ENCODE results near the gene CFAP45.

The CFAP45 gene

DNA sequence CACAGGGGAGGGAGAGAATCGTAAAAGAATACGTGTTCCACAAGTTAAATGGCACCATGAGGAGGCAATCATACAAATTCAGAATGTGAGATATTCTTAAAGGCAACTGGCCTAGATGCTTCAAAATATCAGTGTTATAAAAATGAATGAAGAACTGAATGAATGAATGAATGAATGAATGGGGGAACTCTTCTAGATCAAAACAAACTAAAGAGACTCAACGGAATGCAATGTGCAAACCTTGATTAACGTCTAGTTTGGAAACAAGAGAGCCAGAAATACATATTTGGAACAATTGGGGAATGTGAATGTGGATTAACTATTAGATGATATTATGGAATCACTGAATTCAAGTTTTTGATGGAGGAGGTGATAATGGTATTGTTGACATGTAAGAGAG lies 16.8 kb downstream of the CFAP45 start:
- Histone ChIP-seq H4K91ac (ENCODE audit: low read length) (no peak overlapping the region), H2BK12ac (ENCODE audit: low read length in 2 of 2) (peak overlapping the region in 1 of 2 experiments; percentile 4), H3K18ac (ENCODE audit: low read depth in 1 of 2, low read length in 2 of 2) (no peak overlapping the region), H3K27me3 (ENCODE audit: control insufficient read depth in 1 of 2, insufficient read depth in 1 of 2, low read length in 2 of 2) (no peaks in the 10 kb centered on the region), H4K8ac (ENCODE audit: low read length) (no peak overlapping the region), H3K23ac (ENCODE audit: low read length in 2 of 2) (no peak overlapping the region), H2BK120ac (ENCODE audit: low read depth, low read length) (no peak overlapping the region), H3K27ac (ENCODE audit: low read length, poor library complexity, severe bottlenecking) (no peak overlapping the region), H3K4me1 (ENCODE audit: control insufficient read depth, insufficient read depth, low read depth, low read length) (peaks cover 10% of the 10 kb centered on the region), H2BK5ac (ENCODE audit: low read depth, low read length, poor library complexity, severe bottlenecking) (no peak overlapping the region), H3K9me3 (ENCODE audit: control insufficient read depth, low read length) (no peaks in the 10 kb centered on the region), H3K4me2 (ENCODE audit: low read length, poor library complexity, severe bottlenecking) (no peak overlapping the region), H3K4me3 (ENCODE audit: insufficient read depth in 1 of 2, low read depth in 1 of 2, low read length in 2 of 2) (no peak overlapping the region), H3K79me1 (replicated peaks; ENCODE audit: low read length, poor library complexity, severe bottlenecking) (no peaks in the 10 kb centered on the region), H3K14ac (ENCODE audit: low read length in 2 of 2) (no peak overlapping the region), H2BK15ac (ENCODE audit: low read depth, poor library complexity, severe bottlenecking) (no peak overlapping the region), H2AFZ (ENCODE audit: low read depth, low read length) (no peak overlapping the region), H3K4ac (ENCODE audit: low read depth in 1 of 2, low read length in 2 of 2) (no peak overlapping the region), H3K9ac (ENCODE audit: low read length) (no peak overlapping the region), H3K36me3 (ENCODE audit: control insufficient read depth in 1 of 2, insufficient read depth in 2 of 2, low read depth in 1 of 2, low read length in 2 of 2) (no peaks in the 10 kb centered on the region), H2AK5ac (ENCODE audit: low read length, severe bottlenecking) (no peak overlapping the region)
- 97% methylated on average over 3 of the region's 4 CpGs for WGBS
- DNase-seq = no peak

DNA sequence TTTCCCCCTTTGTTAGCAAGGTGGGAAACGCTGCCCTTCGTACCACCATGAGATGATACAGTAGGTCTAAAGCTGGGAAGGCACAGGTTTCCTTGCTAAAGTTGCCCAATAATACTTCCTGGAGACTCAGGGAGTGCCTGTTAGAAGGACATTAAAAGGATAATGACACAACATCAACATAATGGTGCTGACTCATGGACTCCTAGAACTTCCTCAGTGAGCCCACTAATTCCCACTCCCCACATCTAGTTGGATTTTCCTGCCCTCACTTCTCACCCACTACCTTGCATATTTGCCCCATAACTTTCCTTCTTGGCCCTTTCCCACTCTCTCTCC lies 17.5 kb downstream of the CFAP45 start:
- Histone ChIP-seq H2AK5ac (ENCODE audit: low read length, severe bottlenecking) (peak overlapping the region; percentile 93), H4K8ac (ENCODE audit: low read length) (no peak overlapping the region), H2BK15ac (ENCODE audit: low read depth, poor library complexity, severe bottlenecking) (peak overlapping the region; percentile 44), H3K4ac (ENCODE audit: low read depth in 1 of 2, low read length in 2 of 2) (peak overlapping the region in 1 of 2 experiments; percentile 55), H3K4me3 (ENCODE audit: insufficient read depth in 1 of 2, low read depth in 1 of 2, low read length in 2 of 2) (peak overlapping the region in 1 of 2 experiments; percentile 14), H3K79me1 (replicated peaks; ENCODE audit: low read length, poor library complexity, severe bottlenecking) (no peaks in the 10 kb centered on the region), H3K36me3 (ENCODE audit: control insufficient read depth in 1 of 2, insufficient read depth in 2 of 2, low read depth in 1 of 2, low read length in 2 of 2) (no peaks in the 10 kb centered on the region), H2BK12ac (ENCODE audit: low read length in 2 of 2) (peak overlapping the region; percentile 47 to 56), H3K9ac (ENCODE audit: low read length) (peak overlapping the region; percentile 72), H2AFZ (ENCODE audit: low read depth, low read length) (no peak overlapping the region), H3K4me2 (ENCODE audit: low read length, poor library complexity, severe bottlenecking) (no peak overlapping the region), H2BK5ac (ENCODE audit: low read depth, low read length, poor library complexity, severe bottlenecking) (no peak overlapping the region), H3K4me1 (ENCODE audit: control insufficient read depth, insufficient read depth, low read depth, low read length) (peaks cover 10% of the 10 kb centered on the region), H3K9me3 (ENCODE audit: control insufficient read depth, low read length) (no peaks in the 10 kb centered on the region), H3K14ac (ENCODE audit: low read length in 2 of 2) (no peak overlapping the region), H3K27me3 (ENCODE audit: control insufficient read depth in 1 of 2, insufficient read depth in 1 of 2, low read length in 2 of 2) (no peaks in the 10 kb centered on the region), H3K27ac (ENCODE audit: low read length, poor library complexity, severe bottlenecking) (peak overlapping the region; percentile 79), H3K23ac (ENCODE audit: low read length in 2 of 2) (no peak overlapping the region), H2BK120ac (ENCODE audit: low read depth, low read length) (no peak overlapping the region), H4K91ac (ENCODE audit: low read length) (no peak overlapping the region), H3K18ac (ENCODE audit: low read depth in 1 of 2, low read length in 2 of 2) (no peak overlapping the region)
- DNase-seq = peak; percentile 70
- 94% methylated on average over 2 of the region's 2 CpGs for WGBS

DNA sequence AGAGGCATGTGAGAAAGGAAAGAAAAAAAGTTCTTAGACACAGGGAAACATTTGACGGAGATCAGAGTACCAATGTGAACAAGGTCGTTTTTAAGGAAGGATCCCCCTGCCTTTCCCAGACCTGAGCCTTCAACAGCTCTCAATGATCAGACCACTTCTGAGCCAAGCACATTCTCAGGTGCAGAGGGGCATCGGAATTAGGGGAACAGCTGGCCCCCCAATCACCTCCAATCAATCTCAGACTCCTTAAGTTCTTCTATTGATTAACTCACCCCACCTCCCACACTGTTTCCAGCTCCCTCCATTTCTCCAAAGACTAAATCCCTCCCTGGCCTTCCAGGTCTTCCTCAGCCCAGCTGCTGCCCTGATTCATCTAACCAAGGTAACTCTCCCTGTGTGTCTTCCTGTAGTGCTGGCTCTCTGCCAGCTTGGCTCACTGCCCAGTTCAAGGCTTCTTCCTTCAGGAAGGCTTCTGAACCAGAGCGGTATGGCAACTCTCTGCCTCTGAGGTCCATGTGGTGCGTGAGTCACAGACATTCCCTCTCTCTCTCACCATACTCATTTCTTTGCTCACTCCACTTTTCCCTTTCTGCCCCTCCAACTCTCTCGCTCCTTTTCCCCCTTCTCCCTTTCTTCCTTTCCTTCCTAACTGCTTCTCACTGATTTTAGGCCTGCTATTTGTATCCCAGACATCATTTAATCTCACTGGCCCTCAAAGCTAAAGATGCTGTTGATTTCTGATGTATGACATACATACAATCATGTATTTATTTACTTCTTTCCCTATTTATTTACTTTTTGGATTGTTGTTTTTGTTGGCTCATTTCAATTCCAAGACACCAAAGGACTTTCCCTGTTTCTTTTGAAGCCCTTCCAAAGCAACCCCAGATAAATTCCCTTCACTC lies 18.1 kb downstream of the CFAP45 start:
- no peak overlapping the region for H3K4me2 ChIP-seq (ENCODE audit: low read length, poor library complexity, severe bottlenecking)
- no peak overlapping the region for H2BK5ac ChIP-seq (ENCODE audit: low read depth, low read length, poor library complexity, severe bottlenecking)
- H3K9ac ChIP-seq (ENCODE audit: low read length) = peak overlapping the region; percentile 72
- H2AFZ ChIP-seq (ENCODE audit: low read depth, low read length) = no peak overlapping the region
- H3K27me3 ChIP-seq (ENCODE audit: control insufficient read depth in 1 of 2, insufficient read depth in 1 of 2, low read length in 2 of 2) = no peaks in the 10 kb centered on the region
- H3K14ac ChIP-seq (ENCODE audit: low read length in 2 of 2) = no peak overlapping the region
- H3K79me1 ChIP-seq (replicated peaks; ENCODE audit: low read length, poor library complexity, severe bottlenecking) = no peaks in the 10 kb centered on the region
- H3K4me1 ChIP-seq (ENCODE audit: control insufficient read depth, insufficient read depth, low read depth, low read length) = peaks cover 10% of the 10 kb centered on the region
- H2BK15ac ChIP-seq (ENCODE audit: low read depth, poor library complexity, severe bottlenecking) = peak overlapping the region; percentile 34
- H3K18ac ChIP-seq (ENCODE audit: low read depth in 1 of 2, low read length in 2 of 2) = peak overlapping the region in 1 of 2 experiments; percentile 48
- H3K23ac ChIP-seq (ENCODE audit: low read length in 2 of 2) = no peak overlapping the region
- peak; percentile 95 for DNase-seq
- peak overlapping the region; percentile 43 for H4K8ac ChIP-seq (ENCODE audit: low read length)
- peak overlapping the region; percentile 93 for H2AK5ac ChIP-seq (ENCODE audit: low read length, severe bottlenecking)
- peak overlapping the region in 1 of 2 experiments; percentile 14 for H3K4me3 ChIP-seq (ENCODE audit: insufficient read depth in 1 of 2, low read depth in 1 of 2, low read length in 2 of 2)
- peak overlapping the region; percentile 80 for H3K27ac ChIP-seq (ENCODE audit: low read length, poor library complexity, severe bottlenecking)
- H3K9me3 ChIP-seq (ENCODE audit: control insufficient read depth, low read length) = no peaks in the 10 kb centered on the region
- no peak overlapping the region for H2BK120ac ChIP-seq (ENCODE audit: low read depth, low read length)
- peak overlapping the region; percentile 78 for H4K91ac ChIP-seq (ENCODE audit: low read length)
- H2BK12ac ChIP-seq (ENCODE audit: low read length in 2 of 2) = peak overlapping the region; percentile 43 to 79
- H3K4ac ChIP-seq (ENCODE audit: low read depth in 1 of 2, low read length in 2 of 2) = no peak overlapping the region
- H3K36me3 ChIP-seq (ENCODE audit: control insufficient read depth in 1 of 2, insufficient read depth in 2 of 2, low read depth in 1 of 2, low read length in 2 of 2) = no peaks in the 10 kb centered on the region
- 53% methylated on average over 6 of the region's 6 CpGs for whole genome bisulfite sequencing

DNA sequence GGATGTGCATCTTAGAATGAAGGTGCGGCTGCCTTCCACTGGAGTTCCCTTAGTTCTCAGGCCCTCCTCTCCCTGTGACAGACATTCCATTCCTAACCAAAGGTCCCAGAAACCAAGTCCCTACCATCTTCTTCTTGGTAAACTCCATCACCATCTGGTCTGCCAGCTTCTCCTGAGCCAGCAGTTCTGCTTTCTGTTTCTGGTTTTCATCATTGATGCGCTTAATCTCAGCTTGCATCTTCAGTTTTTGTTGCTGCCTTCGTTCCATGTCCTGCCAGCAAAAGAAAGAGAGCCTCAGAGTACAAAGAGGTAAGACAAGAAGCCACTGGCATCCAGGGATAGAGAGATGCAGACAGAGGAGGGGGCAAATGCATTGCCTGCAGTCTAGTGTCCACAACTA lies 19.5 kb downstream of the CFAP45 start:
- H3K18ac ChIP-seq (ENCODE audit: low read depth in 1 of 2, low read length in 2 of 2) = peak overlapping the region in 1 of 2 experiments; percentile 34
- peak overlapping the region; percentile 15 to 38 for H2BK12ac ChIP-seq (ENCODE audit: low read length in 2 of 2)
- no peak overlapping the region for H3K4me2 ChIP-seq (ENCODE audit: low read length, poor library complexity, severe bottlenecking)
- H3K14ac ChIP-seq (ENCODE audit: low read length in 2 of 2) = no peak overlapping the region
- peaks cover 10% of the 10 kb centered on the region for H3K4me1 ChIP-seq (ENCODE audit: control insufficient read depth, insufficient read depth, low read depth, low read length)
- peak overlapping the region; percentile 72 for H2AK5ac ChIP-seq (ENCODE audit: low read length, severe bottlenecking)
- H3K27ac ChIP-seq (ENCODE audit: low read length, poor library complexity, severe bottlenecking) = no peak overlapping the region
- H4K91ac ChIP-seq (ENCODE audit: low read length) = no peak overlapping the region
- no peak overlapping the region for H3K4me3 ChIP-seq (ENCODE audit: insufficient read depth in 1 of 2, low read depth in 1 of 2, low read length in 2 of 2)
- H3K23ac ChIP-seq (ENCODE audit: low read length in 2 of 2) = no peak overlapping the region
- no peaks in the 10 kb centered on the region for H3K27me3 ChIP-seq (ENCODE audit: control insufficient read depth in 1 of 2, insufficient read depth in 1 of 2, low read length in 2 of 2)
- H3K79me1 ChIP-seq (replicated peaks; ENCODE audit: low read length, poor library complexity, severe bottlenecking) = no peaks in the 10 kb centered on the region
- H3K4ac ChIP-seq (ENCODE audit: low read depth in 1 of 2, low read length in 2 of 2) = no peak overlapping the region
- H3K9ac ChIP-seq (ENCODE audit: low read length) = no peak overlapping the region
- no peaks in the 10 kb centered on the region for H3K9me3 ChIP-seq (ENCODE audit: control insufficient read depth, low read length)
- no peak overlapping the region for H2BK15ac ChIP-seq (ENCODE audit: low read depth, poor library complexity, severe bottlenecking)
- WGBS = 83% methylated on average over 3 of the region's 3 CpGs
- H4K8ac ChIP-seq (ENCODE audit: low read length) = peak overlapping the region; percentile 29
- H2BK5ac ChIP-seq (ENCODE audit: low read depth, low read length, poor library complexity, severe bottlenecking) = no peak overlapping the region
- no peaks in the 10 kb centered on the region for H3K36me3 ChIP-seq (ENCODE audit: control insufficient read depth in 1 of 2, insufficient read depth in 2 of 2, low read depth in 1 of 2, low read length in 2 of 2)
- H2BK120ac ChIP-seq (ENCODE audit: low read depth, low read length) = no peak overlapping the region
- DNase-seq = peak; percentile 18
- H2AFZ ChIP-seq (ENCODE audit: low read depth, low read length) = no peak overlapping the region

Data from mesenchymal stem cell (in vitro differentiated cells and primary cell).